Natural killer cell (primary cell): Measurements from ENCODE around the gene CGB3. TPM values are rescaled to one million over a fixed set of nuclear protein-coding genes. Genes with fewer than 3 reads are reported as not detected.
"Not testable (repeated sequence)": the region's sequence is repeated elsewhere in the genome, so short reads cannot be mapped to it uniquely, and the experiment has no call there.

ENCODE experiments used
- ATAC-seq, 3 donors: fragments of 150-1000 bp in 2 of 3; fragments of 200-7000 bp in 1 of 3; cut with Tn5 transposase; 1 replicate in 1 of 3; 2 replicates in 2 of 3; pipeline ENCODE4 v1.10.0; 2021; ENCODE audit warnings: mild to moderate bottlenecking in 2 of 3, moderate library complexity in 2 of 3
- DNase-seq, 2 donors: peaks; one replicate each; pipeline versions ENCODE4 v3.0.0 to v3.0.0-alpha.2; 2013 to 2021; ENCODE audit warnings: mixed read lengths in 1 of 2
- H3K27ac ChIP-seq: one replicate; pipeline ENCODE4 v1.5.1; 2013; ENCODE audit warnings: mild to moderate bottlenecking, low read length
- H3K27me3 ChIP-seq: one replicate; pipeline ENCODE4 v1.6.1; 2013; ENCODE audit warnings: low read length; ENCODE audit not compliant: control insufficient read depth, insufficient read depth
- H3K36me3 ChIP-seq: one replicate; pipeline ENCODE4 v1.6.1; 2013; ENCODE audit warnings: low read length; ENCODE audit not compliant: control insufficient read depth, insufficient read depth
- H3K4me1 ChIP-seq: one replicate; pipeline ENCODE4 v1.6.1; 2013; ENCODE audit warnings: low read length; ENCODE audit not compliant: control insufficient read depth, insufficient read depth
- H3K4me3 ChIP-seq: one replicate; pipeline ENCODE4 v1.5.1; 2013; ENCODE audit warnings: low read length
- H3K9me3 ChIP-seq: one replicate; pipeline ENCODE4 v1.6.1; 2013; ENCODE audit warnings: low read length; ENCODE audit not compliant: control insufficient read depth, insufficient read depth
- H3K27ac Mint-ChIP-seq, 2 donors: one replicate each; pipeline ENCODE4 v1.8.0; 2022; ENCODE audit warnings: mild to moderate bottlenecking in 2 of 2, mixed read lengths in 2 of 2, moderate library complexity in 1 of 2
- H3K27me3 Mint-ChIP-seq, 2 donors: one replicate each; pipeline ENCODE4 v1.8.0; 2022; ENCODE audit warnings: low read depth in 2 of 2, mixed read lengths in 2 of 2
- H3K36me3 Mint-ChIP-seq: one replicate; pipeline ENCODE4 v1.8.0; 2022; ENCODE audit warnings: mixed read lengths
- H3K4me1 Mint-ChIP-seq, 2 donors: one replicate each; pipeline ENCODE4 v1.8.0; 2022; ENCODE audit warnings: mixed read lengths in 2 of 2
- H3K4me3 Mint-ChIP-seq: one replicate; pipeline ENCODE4 v1.8.0; 2022; ENCODE audit warnings: mild to moderate bottlenecking, moderate library complexity, mixed read lengths
- H3K9me3 Mint-ChIP-seq, 2 donors: one replicate each; pipeline ENCODE4 v1.8.0; 2022; ENCODE audit warnings: mixed read lengths in 2 of 2
- CTCF ChIP-seq: fragments of 200-600 bp; IDR thresholded peaks from one replicate; pipeline ENCODE4 v1.8.0; 2022; ENCODE audit warnings: antibody characterized with exemption
- WGBS: methylation state at CpG from one replicate; pipeline ENCODE4 v1.1.7; 2013; ENCODE audit warnings: missing lambda C conversion rate; ENCODE audit not compliant: insufficient coverage; 5-methylcytosine and 5-hydroxymethylcytosine counted together
- intact Hi-C: fragments of 100-400 bp; cut with micrococcal nuclease; formaldehyde crosslinking; loops from one replicate; pipeline ENCODE4 v1.14.2; 2022
- total RNA-seq, 4 donors: library from RNA; stranded (reverse); fragments of 120-200 nt in 1 of 4; gene quantifications; one replicate each; pipeline versions ENCODE4 v1.2.3 to v1.2.4, GENCODE V29; 2013 to 2022

CGB3 gene
- total RNA-seq = not detected
- total RNA-seq (2013) = not detected

DNA sequence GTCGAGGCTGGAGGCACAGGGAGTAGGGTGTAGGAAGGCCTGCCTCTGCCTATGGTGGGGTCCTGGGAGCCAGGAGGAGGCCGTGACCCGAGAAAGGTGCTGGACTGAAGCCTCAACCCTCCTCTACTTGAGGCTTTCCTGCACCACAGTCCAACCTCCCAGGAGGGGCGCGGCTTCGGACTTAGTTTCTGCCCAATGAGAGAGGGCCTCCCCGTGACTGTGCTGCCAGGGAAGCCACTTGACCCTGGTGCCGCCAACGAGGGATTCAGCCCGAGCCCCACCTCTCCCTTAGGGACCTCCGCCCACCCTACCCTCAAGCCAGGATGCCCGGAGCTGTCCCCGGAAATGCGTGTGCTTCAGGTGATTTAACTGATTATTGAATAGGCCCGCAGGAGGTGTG lies at the start of gene CGB3:
Gene CGB3 (minus strand): TSS at position 101 of the 400 bp plus-strand sequence. CDS start 362 bp downstream, outside the sequence.
- H3K27me3 Mint-ChIP-seq, ATAC-seq, DNase-seq, H3K36me3 ChIP-seq, intact Hi-C loops, H3K27ac ChIP-seq, H3K9me3 ChIP-seq, H3K36me3 Mint-ChIP-seq, H3K27ac Mint-ChIP-seq, H3K27me3 ChIP-seq, H3K4me3 Mint-ChIP-seq, H3K9me3 Mint-ChIP-seq, H3K4me3 ChIP-seq: not testable (repeated sequence)
- peaks cover 7 to 14% of the 10 kb centered on the region in 2 donors for H3K4me1 Mint-ChIP-seq
- WGBS = no CpG with 5 or more reads among the region's 15 CpGs
- peaks cover 15% of the 10 kb centered on the region for H3K4me1 ChIP-seq

- Histone ChIP-seq H3K27me3 (peaks cover 22% of the 10 kb centered on the region), H3K27ac (no peak overlapping the region), H3K4me3 (no peak overlapping the region), H3K36me3 (no peaks in the 10 kb centered on the region), H3K9me3 (no peaks in the 10 kb centered on the region), H3K4me1 (peaks cover 6% of the 10 kb centered on the region)
- ATAC-seq (peak; percentile 27 to 75 (median 31)), DNase-seq (peak in 1 of 2 donors; percentile 38)
- peaks cover 57 to 61% of the 10 kb centered on the region in 2 donors for H3K27me3 Mint-ChIP-seq
- WGBS = 12% methylated on average over 93 of the region's 93 CpGs
- H3K36me3 Mint-ChIP-seq = no peaks in the 10 kb centered on the region
- no peaks in the 10 kb centered on the region for H3K9me3 Mint-ChIP-seq
- no peak for TF ChIP-seq CTCF
- H3K4me3 Mint-ChIP-seq = peak overlapping the region; percentile 57
- intact Hi-C loops = no loop called here
- H3K4me1 Mint-ChIP-seq = peaks cover 8 to 17% of the 10 kb centered on the region in 2 donors
- no peak overlapping the region for H3K27ac Mint-ChIP-seq
Observed at GRCh38 chr19:49071860-49072547, 47.9 kb upstream of the CGB3 start.

- no peak for TF ChIP-seq CTCF
- intact Hi-C loops = no loop called here
- Histone ChIP-seq H3K9me3 (no peaks in the 10 kb centered on the region), H3K4me1 (peaks cover 6% of the 10 kb centered on the region), H3K27me3 (peaks cover 27% of the 10 kb centered on the region), H3K36me3 (no peaks in the 10 kb centered on the region), H3K27ac (no peak overlapping the region), H3K4me3 (no peak overlapping the region)
- DNase-seq = no peak
- no peak overlapping the region for H3K27ac Mint-ChIP-seq
- H3K4me3 Mint-ChIP-seq = peak overlapping the region; percentile 30
- H3K4me1 Mint-ChIP-seq = peaks cover 8 to 17% of the 10 kb centered on the region in 2 donors
- ATAC-seq = no peak
- peaks cover 66 to 72% of the 10 kb centered on the region in 2 donors for H3K27me3 Mint-ChIP-seq
- WGBS = 97% methylated on average over 21 of the region's 21 CpGs
- H3K36me3 Mint-ChIP-seq = no peaks in the 10 kb centered on the region
- H3K9me3 Mint-ChIP-seq = no peaks in the 10 kb centered on the region
Observed at GRCh38 chr19:49070416-49070815, 46.3 kb upstream of the CGB3 start.

GRCh38 chr19:49069026-49069425 lies 44.9 kb upstream of the CGB3 start:
- Histone ChIP-seq H3K27ac (no peak overlapping the region), H3K27me3 (peaks cover 24% of the 10 kb centered on the region), H3K9me3 (no peaks in the 10 kb centered on the region), H3K4me1 (peaks cover 6% of the 10 kb centered on the region), H3K36me3 (no peaks in the 10 kb centered on the region), H3K4me3 (no peak overlapping the region)
- intact Hi-C loops = no loop called here
- DNase-seq = no peak
- Mint-ChIP-seq H3K4me1 (peaks cover 8 to 12% of the 10 kb centered on the region in 2 donors), H3K27me3 (peaks cover 65 to 67% of the 10 kb centered on the region in 2 donors), H3K9me3 (no peaks in the 10 kb centered on the region), H3K27ac (no peak overlapping the region), H3K4me3 (no peak overlapping the region), H3K36me3 (no peaks in the 10 kb centered on the region)
- 94% methylated on average over 9 of the region's 9 CpGs for WGBS
- ATAC-seq = no peak
- TF ChIP-seq CTCF = no peak
